Gastroesophageal sphincter (tissue), 3 donors: ENCODE results near the gene GALNT10.

Source experiments
- CTCF ChIP-seq, 4 experiments: fragments of 200-600 bp in 2 of 4; fragments of 450-650 bp in 2 of 4; sonication (generic) in 1 of 4; IDR thresholded peaks; one replicate each; pipeline ENCODE4 v1.5.1; 2017 to 2019; ENCODE audit warnings: antibody characterized with exemption in 4 of 4, mild to moderate bottlenecking in 2 of 4, moderate library complexity in 2 of 4
- EP300 ChIP-seq: sonication (generic); formaldehyde crosslinking; IDR thresholded peaks from one replicate; pipeline ENCODE4 v1.6.1; 2017; ENCODE audit warnings: antibody characterized with exemption, mild to moderate bottlenecking
- POLR2A ChIP-seq, 2 donors: fragments of 450-650 bp; IDR thresholded peaks; one replicate each; pipeline ENCODE4 v1.6.1; 2017; ENCODE audit warnings: antibody characterized with exemption in 2 of 2, mild to moderate bottlenecking in 2 of 2, moderate library complexity in 1 of 2
- POLR2AphosphoS5 ChIP-seq: sonication (generic); formaldehyde crosslinking; IDR thresholded peaks from one replicate; pipeline ENCODE4 v1.6.1; 2017; ENCODE audit warnings: antibody characterized with exemption

- no peak for TF ChIP-seq POLR2AphosphoS5
- TF ChIP-seq CTCF (IDR thresholded peaks at IDR 0.05) = no peak
- no peak for TF ChIP-seq EP300
- TF ChIP-seq POLR2A (IDR thresholded peaks at IDR 0.05) = no peak
These were observed 40.0 kb downstream of the GALNT10 start for GRCh38 chr5:154230526-154230925.
